ENCODE measurements around the gene SRF.

- TF ChIP-seq EZH2phosphoT487 (IDR thresholded peaks at IDR 0.05; ENCODE audit: low read depth, severe bottlenecking, unreplicated experiment) (no peak), CTCF (IDR thresholded peaks at IDR 0.05; ENCODE audit: poor library complexity) (no peak)
Observed at GRCh38 chr6:43200541-43200940, 29.5 kb downstream of the SRF start.
